COLO829 (cell line): ENCODE measurements around the gene SLC7A7.
"Not testable (repeated sequence)": the region's sequence is repeated elsewhere in the genome, so short reads cannot be mapped to it uniquely, and the experiment has no call there.

Experiments
- DNase-seq: peaks from one replicate; pipeline ENCODE4 v3.0.0; 2012; ENCODE audit warnings: low spot score

The SLC7A7 gene

DNA sequence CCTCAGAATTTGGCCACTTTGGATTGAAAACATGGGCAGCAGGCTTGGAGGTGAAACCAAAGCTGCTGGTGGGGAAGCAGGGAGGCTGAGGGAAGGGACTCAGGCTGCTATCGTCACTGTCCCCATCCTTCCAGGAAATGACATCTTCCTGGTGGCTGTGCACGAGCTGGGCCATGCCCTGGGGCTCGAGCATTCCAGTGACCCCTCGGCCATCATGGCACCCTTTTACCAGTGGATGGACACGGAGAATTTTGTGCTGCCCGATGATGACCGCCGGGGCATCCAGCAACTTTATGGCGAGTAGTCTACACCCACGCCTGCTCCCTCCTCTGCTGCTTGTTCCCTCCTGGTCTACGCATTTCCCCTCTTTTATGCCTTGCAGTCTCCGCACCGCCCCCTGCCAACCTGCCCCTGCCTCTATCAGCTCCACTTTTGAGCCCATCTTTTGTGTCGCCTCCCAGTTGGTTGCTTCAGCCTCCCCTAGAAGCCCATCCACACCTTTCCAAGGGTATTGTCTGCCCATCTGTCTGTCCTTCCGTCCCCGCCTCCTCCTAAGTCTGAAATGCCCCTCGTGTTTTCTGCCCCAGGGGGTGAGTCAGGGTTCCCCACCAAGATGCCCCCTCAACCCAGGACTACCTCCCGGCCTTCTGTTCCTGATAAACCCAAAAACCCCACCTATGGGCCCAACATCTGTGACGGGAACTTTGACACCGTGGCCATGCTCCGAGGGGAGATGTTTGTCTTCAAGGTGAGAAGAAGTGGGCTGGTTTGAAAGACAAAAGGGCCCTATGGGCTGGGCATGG, 28.1 kb upstream of the SLC7A7 start:
- no peak for DNase-seq

DNA sequence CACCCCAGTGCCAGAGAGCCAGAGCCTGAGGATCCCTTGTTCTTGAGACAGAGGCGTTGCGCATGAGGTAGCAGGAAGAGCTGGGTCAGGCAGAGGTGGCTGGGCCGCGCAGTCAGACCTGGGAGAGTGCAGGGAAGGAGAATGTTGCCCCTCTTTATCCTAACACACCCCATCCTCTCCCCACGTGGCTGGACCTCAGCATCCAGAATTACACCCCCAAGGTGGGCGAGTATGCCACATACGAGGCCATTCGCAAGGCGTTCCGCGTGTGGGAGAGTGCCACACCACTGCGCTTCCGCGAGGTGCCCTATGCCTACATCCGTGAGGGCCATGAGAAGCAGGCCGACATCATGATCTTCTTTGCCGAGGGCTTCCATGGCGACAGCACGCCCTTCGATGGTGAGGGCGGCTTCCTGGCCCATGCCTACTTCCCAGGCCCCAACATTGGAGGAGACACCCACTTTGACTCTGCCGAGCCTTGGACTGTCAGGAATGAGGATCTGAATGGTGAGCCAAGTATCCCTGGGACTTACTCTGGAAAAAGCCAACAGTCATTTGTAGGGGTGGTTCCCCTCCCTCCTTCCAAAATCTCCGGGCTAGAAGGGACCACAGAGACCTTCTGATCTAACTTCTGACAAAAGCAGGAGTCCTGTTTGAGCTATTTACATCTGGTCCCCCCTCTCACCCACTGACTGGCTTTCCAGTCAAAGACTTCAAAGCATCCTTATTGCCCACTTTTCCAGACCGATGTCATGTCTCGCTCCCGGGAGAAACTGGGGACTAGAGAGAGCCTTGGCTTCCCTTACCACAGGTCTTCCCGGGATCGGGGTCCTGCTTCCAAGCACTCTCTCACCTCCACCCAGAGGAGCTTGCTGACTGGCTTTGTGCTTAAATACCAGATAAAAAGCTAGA, 27.2 kb upstream of the SLC7A7 start:
- no peak for DNase-seq

DNA sequence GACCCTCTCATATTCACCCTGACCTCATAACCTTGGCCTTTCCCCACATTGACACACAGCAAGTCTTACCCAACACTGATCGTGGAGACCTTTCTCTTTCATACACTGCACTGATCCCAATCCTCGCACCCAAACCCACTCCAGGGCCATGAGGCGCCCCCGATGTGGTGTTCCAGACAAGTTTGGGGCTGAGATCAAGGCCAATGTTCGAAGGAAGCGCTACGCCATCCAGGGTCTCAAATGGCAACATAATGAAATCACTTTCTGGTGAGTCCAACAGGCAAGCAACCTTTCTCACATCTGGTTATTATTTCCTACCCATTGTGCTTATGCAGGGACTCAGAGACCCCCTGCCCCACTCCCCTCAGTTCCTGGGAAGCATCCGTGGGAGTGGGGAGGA, 26.5 kb upstream of the SLC7A7 start:
- DNase-seq, result no peak

DNA sequence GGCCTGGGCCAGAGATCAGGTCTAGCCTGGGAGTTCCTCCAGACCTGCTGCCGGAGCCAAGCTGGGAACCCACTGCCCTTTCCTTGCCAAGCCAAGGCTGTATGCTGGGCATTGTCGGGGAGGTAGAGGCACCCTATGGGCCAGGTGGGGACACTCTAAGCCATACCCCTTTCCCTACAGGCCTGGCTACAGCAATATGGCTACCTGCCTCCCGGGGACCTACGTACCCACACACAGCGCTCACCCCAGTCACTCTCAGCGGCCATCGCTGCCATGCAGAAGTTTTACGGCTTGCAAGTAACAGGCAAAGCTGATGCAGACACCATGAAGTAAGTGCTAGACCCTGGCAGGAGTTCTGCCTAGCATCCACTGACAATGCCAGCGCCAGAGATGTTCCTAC, 26.1 kb upstream of the SLC7A7 start:
- no peak for DNase-seq

DNA sequence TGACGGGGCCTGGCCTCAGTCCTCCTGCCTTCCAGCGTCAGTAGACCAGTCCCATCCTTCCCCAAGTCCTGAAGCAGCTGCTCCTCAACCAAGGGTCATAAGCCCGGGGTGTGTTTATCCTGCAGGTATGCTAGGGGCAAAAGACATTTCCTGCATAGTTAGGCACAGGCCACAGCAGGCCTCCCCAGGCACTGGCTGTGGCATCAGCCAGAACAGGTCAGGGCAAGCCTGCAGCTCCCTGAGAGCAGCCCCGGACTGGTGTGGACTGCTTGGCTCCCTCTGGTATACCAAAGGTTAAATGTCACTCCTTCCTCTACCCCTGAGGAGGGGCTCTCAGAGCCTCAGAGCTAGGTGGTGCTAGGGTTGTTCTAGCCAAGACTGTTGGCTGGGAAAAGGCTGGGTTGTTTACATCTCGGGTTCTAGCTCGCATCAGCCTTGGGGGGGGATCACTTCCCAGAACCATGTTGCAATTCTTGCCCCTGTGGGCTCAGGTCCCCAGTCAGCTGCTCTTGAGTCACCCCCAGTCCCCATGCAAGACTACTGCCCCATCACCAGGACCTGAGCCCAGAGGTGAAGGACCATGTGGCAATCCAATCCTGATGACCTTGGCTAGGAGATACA, 24.0 kb upstream of the SLC7A7 start:
- no peak for DNase-seq

DNA sequence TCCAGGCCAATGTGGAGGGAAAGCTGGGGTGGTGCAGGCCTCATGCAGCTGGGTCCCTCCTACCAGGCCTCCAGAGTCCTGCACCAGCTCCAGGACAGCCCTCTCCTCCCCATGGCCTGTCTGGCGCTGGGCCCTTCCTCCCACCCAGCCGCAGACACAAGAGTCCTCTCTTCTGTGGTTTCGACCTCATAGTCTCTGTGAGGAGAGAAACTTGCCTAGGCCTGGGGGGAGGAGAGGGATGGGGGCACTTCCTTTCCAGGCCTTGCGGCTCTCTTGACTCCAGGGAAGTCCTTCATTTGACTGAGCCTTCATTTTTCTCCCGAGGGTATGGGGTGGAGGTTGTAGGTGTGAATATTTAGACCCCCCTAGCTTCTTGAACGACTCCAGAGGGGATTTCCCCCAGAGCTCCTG, 23.4 kb upstream of the SLC7A7 start:
- peak; percentile 47 for DNase-seq

DNA sequence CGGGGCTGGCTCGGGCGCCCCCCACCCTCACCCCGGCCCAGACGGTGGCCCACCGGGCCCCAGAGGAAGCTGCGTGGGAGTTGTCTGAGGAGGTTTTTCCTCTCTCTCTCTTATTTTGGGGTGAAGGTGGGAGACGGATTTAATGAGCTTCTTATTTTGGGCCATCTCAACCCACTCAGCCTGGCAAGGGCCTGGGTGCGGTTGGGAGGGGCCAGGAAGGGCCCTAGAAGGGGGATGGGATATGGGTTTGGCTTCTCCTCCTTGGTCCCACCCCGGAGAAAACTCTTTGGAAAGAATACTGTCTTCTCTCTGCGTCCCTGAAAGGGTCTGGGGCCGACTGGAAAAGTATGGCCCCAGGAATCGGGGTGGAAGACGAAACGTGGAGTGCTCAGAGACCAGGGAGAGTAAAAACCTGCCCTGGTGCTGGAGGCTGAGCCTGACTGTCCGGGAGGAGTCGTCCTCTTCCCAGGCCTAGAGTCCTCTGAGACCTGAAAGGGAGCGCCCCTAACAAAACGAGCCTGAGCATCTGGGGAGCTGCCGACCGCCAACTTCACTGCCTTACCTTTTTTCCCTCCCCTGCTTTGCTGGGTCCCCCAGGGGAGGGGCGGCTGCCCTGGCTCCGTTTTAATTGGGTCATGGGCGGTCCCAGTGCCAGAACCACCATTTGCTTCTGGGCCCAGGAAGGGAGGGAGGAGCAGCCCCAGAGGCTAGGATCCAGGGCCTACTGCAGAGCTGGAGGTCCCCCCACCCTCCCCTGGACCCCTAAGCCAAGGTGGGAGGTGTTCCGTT, 22.7 kb upstream of the SLC7A7 start:
- peak; percentile 43 for DNase-seq

DNA sequence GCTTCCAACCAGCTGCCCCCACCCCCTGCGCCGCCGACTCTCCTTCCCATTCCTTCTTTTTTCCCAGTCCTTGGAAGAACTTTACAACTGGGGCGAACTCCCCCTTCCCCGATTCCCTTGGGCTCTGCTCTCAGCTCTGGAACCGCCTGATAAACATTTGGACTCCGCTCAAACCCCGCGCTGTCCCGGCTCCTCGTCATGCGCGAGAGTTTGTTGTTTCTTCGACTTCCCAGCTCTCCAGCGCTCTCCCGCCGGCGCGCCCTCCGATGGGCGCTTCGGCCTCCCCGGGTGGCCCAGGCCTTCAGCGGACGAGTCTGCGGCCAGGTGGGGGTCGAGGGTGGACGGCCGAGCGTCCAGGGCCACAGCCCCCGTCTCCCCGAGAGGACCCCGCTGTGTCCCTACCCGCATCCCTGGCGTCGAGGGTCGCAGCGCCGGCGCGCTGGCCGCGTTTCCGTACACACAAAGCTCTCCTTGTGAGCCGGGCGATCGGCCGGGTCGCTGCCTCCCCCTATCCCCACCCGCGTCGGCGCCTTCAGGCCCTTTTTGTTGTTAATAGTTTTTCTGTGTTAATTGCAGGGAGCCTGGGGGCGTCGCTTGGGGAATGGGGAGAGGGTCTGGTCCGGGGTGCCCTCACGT, 22.0 kb upstream of the SLC7A7 start:
- DNase-seq, result no peak

DNA sequence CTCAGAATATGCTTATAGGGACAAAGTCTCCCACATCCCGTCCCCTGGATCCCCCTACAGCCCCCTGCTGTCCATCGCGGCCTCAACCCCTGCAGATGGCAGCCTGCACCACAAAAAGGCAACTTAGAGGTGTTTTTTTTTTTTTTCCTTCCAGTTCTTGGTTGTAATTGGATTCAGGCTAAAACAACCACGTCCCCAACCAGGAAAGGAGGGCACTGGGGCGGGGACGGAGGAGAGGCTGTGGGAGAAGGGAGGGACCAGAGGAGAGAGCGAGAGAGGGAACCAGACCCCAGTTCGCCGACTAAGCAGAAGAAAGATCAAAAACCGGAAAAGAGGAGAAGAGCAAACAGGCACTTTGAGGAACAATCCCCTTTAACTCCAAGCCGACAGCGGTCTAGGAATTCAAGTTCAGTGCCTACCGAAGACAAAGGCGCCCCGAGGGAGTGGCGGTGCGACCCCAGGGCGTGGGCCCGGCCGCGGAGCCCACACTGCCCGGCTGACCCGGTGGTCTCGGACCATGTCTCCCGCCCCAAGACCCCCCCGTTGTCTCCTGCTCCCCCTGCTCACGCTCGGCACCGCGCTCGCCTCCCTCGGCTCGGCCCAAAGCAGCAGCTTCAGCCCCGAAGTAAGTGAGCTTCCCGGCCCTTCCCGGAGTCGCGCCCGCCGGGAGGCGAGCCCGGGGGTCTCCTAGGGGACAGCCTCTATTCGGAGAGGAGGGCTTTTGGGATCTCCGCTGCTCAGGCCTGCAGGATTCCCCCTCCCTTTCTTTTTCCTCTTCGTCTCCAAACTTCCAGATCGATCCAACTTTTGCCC, 21.3 kb upstream of the SLC7A7 start, which contains the start of gene MMP14:
Gene MMP14, plus strand, starts transcription at position 285 of the 813 bp plus-strand sequence. Its CDS starts 233 bp downstream, at position 518.
- DNase-seq, result peak; percentile 75

DNA sequence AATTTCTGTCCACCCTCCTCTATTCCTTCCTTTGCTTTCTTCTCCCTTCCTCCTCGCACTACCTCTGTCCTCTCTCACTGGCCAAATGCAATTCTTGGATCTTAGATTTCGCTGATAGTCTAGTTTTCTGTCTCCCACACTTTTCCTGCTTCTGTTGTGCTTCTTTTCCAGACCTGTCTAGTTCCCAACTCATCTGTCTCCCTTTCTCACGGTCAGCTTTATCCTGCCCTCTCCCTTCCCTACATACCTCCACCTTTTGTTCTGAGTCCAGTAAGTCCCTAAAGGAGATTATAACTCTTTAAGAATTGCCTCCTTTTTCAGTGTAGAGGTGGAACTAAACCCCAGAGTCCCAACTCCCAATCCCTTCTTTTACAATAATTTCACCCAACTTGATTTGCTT, 20.3 kb upstream of the SLC7A7 start:
- DNase-seq, result no peak

DNA sequence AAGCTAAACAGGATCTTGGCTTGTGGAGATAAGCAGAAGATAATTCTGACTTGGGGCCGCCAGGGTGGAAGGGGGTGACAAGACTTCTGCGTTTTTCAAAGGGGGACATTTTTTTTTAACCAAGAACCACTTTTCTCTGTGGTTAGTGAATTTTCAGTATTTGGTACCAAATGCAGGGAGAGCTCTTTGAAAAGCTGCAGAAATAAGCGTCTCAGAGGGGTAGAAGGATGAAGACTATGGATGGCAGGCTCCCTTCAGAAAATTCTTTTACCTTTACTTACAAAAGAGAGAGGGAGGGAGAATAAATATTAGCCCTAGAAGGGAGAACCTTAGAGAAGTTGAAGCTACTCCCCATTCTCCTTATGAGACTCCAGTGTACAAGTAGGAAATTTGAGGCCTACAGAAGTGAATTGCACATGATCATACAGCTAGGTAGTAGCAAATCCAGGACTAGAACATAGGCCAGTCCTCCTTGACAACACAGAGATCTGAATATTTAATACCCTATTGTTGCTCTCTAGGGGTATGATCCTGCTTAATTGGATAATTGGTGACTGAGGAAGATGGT, 15.3 kb upstream of the SLC7A7 start:
- DNase-seq, result no peak

DNA sequence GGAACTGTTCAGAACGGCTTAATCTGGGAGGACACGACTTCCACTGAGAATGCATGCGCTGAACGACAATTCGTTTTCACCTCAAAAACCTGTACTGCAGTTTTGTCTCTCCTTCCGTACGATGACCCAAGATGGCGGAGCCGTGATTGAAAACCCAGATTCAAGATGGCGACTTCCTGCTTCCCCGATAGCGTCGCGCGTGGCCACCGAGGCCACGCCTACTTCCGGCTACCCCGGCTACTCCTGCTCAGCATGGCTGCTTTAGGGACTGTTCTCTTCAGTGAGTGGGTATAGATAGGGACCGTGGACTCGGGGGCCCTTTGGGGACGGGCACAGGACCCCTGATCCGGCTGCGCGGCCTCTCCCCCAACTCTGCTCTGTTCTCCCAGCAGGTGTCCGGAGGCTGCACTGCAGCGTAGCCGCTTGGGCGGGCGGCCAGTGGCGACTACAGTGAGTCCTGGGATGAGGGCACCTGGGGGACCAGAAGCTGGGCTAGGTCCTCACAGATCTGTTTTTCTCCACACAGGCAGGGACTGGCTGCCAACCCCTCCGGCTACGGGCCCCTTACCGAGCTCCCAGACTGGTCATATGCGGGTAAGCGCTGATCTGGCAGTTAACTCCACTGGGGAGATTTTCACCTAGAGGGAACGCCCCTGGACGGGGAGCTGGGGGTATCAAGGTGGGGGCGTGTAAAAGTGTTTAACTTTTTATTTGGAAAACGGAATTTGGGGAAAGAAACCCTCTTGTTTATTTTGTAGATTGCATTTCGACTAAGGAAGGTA, 14.6 kb upstream of the SLC7A7 start, which contains the start of gene MRPL52:
Gene MRPL52, plus strand, starts transcription at position 227 of the 782 bp plus-strand sequence. Its CDS starts 26 bp downstream, at position 253.
- peak; percentile 71 for DNase-seq

DNA sequence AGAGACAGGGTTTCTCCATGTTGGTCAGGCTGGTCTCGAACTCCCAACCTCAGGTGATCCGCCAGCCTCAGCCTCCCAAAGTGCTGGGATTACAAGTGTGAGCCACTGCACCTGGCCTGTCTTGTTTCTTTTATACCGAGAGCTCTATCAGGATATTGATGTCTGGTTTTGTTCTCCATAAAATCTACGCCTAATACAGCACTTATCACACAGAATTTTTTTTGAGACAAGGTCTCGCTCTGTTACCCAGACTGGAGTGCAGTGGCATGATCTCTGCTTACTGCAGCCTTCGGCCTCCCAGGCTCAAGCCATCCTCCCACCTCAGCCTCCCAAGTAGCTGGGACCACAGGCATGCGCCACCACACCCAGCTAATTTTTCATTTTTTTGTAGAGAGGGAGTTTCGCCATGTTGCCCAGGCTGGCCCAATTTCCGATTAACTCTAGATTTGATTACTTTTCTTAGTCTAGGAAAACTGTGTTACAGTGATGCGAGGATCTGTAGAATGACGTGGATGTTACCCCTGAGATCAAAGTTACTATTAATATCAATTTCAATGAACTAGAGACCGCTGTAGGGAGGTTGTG, 13.9 kb upstream of the SLC7A7 start:
- not testable (repeated sequence) for DNase-seq

DNA sequence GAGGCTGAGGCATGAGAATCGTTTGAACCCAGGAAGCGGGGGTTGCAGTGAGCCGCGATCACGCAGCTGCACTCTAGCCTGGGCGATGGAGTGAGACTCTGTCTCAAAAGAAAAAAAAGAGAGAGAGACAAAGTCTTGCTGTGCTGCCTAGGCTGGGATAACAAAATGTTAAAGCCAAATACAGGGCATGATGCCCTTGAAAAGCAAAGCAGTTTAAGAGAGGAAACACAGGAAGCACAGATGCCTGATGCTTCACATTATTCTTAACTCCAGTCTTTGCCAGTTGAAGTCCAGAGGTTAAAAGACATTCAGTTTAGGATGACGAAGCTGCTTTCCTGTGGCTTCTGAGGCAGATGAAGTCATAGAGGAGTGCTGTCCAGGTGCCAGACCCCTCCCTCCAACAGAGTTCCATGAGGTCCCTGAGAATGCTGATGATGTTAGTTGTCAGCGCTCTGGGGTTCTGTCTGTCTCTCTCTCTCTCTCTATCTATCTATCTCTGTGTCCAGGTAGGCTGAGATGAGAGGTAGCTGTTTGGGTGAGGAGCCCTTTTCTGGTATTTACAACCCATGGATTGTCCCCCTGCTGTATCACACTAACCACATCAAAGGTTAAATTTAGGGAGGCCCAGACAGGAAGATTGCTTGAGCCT, 9.6 kb upstream of the SLC7A7 start:
- DNase-seq, result no peak

DNA sequence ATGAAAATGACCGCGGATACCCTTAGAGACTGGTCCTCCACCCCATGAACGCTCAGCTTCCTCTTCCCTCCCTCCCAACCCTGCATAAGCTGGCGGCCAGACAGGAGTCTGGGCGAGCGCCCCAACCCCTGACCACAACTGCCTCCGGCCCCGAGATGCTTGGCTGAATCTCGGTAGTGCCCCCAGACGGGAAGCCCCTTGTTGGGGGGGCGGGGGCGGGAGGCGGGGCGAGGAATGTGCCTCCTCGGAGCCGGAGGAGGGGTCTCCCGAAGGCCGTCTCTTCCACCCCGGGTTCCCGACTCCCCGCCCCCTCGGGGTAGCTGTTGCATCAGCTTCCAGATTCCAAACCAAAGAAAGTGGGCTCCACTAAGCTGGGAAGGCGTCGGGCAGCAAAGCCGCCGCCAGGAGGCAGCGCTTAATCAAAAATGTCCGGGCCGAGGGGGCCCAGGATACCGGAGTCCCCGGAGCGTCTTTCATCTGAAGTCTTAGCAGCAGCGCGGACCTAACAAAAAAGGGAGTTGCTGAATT, 7.4 kb upstream of the SLC7A7 start:
- peak; percentile 42 for DNase-seq

DNA sequence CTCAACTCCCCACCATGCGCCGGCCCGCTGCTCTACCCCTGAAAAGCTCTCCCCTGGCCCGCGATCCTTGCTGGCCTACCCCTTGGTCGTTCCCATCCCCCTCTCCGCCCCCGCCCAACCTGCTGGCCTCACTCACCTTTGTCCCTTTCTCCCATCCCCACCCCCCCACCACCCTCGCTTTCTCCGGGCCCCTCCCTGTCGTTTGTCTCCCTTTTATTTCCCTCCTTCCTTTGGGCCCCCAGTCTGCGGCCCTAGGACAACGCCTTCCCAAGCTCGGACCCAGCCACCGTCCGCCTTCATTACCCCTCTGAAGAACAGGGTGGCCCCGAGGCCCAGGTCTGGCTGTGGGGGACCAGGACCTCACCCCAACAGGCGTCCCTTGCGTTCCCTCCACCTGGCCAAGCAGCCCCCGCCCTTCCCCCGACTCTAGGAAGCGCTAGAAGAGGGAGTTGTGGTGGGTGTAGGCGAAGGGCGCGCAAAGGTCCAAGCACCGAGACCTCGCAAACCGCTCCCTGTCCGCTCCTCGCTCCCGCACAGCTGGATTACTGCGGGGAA, 6.9 kb upstream of the SLC7A7 start:
- DNase-seq, result no peak

DNA sequence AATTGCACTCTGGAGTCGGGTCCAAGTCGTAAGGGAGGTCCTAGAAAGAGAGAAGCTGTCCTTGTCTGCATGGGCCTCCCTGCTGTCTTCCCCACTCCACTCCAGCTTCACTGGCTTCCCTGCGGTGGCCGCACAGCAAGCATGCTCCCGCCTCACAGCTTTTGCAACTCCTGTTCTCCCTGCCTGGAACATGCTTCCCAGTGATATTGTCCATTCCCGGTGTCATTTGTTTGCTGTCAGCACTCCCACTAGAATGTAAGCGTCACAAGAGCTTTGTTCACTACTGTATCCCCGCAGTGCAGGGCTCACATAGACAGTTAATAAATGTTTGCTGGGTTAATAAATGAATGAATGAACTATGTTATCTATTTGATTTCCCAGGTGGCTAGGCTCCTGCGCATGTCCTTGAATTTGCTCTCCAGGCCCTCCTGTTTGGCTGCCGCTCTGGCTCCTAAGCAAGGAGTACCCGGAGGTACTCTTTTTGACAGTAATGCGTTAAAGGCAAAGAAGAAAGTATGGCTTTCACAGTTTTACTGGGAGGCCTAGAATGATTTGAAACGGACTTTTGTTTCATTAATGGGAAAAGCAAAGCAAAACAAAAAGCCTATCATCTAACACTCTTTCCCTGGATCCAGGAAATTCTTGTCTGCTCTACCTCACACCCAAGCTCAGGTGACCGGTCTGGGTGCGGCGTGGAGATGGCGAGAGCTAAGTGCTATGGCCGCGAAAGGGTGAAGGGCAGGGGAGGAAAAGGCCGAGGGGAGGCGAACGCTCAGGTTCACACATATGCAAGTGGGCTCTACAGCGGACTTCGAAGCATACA, 6.2 kb upstream of the SLC7A7 start:
- DNase-seq, result no peak
